NCI-H82 treated with DMSO at 0.1 percent for 48 hours (cell line): ENCODE measurements around the gene PEF1.

ENCODE experiments used
- DNase-seq: peaks from one replicate; lab custom pipeline; 2025; ENCODE audit not compliant: unreplicated experiment; lab: John Stamatoyannopoulos, UW

PEF1 gene

GRCh38 chr1:31586376-31587327, 58.0 kb downstream of the PEF1 start:
- DNase-seq = no peak

- DNase-seq = no peak
Measured at GRCh38 chr1:31585736-31586365, 58.8 kb downstream of the PEF1 start.

- no peak for DNase-seq
Measured at GRCh38 chr1:31584869-31585735, 59.6 kb downstream of the PEF1 start.

GRCh38 chr1:31583995-31584868, 60.4 kb downstream of the PEF1 start:
- no peak for DNase-seq

- DNase-seq = no peak
Measured at GRCh38 chr1:31583082-31583994, 61.3 kb downstream of the PEF1 start.

- DNase-seq = no peak
Measured at GRCh38 chr1:31581821-31582810, 62.6 kb downstream of the PEF1 start.

DNA sequence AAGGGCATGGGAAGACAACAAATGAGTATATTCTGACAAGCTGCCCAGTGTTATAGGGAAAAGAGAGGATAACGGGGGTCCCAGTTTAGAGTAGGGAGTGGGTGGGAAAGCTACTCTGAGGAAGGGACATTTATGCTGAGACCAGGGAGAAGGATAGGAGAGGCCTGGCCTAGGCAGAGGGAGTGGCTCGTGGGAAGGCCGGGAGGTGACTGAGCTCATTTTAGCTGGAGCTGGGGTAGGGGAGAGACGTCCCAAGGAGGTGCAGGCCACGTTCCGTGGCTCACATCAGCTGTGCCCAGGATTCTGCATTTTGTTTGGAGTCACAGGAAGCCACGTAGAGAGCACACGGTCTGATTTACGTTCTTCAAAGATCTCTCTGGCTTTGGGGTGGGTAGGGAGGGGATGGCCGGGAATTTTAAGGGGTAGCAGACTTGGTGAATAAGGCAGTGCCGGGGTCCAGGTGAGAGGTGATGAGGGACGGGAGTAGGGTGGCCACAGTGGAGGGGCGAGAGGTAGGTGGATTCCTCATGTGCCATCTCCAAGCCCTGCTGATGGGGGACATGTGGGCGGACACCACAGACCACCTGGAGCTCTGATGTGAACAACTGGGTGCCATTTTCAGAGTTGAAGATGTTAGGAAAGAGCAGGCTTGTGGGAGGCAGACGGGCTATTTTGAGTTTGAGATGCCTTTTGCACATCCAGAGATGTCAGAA, 63.6 kb downstream of the PEF1 start:
- DNase-seq = no peak

DNA sequence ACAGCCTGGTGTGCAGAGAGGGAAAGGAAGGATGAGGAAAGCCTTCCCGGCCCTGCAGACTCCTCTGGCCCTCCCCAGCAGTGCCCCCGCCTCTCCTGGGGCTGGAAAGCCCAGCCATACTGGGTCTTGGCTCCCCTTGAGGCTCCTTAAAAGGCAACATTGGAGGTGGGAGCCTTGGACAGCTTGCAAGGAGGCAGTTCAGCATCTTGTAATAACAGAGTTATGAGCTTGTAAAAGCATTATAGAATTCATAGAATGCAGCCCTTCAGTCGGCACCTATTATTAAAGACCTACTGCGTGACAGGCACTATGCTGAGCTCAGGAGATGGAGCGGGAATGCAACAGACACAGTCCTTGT, 64.2 kb downstream of the PEF1 start:
- no peak for DNase-seq
